GM12878 (cell line): ENCODE data around the gene MOK. TPM values are rescaled to one million over a fixed set of nuclear protein-coding genes. Genes with fewer than 3 reads are reported as not detected.

Experiments used
- ATAC-seq: fragments of 200-7000 bp; cut with Tn5 transposase; 3 replicates; pipeline ENCODE4 v1.9.1; 2020; ENCODE audit warnings: mild to moderate bottlenecking, moderate library complexity
- BruUV-seq: library from RNA; stranded (reverse); fragments of 400-500 nt; replicated peaks from 2 replicates; lab custom pipeline; 2021; lab: Mats Ljungman, UMichigan
- CTCF ChIA-PET: fragments of 300-600 bp; sonication (Branson Sonifier 250); formaldehyde crosslinking; extraction: SDS; loops from one replicate; lab custom pipeline; 2021; ENCODE audit warnings: inconsistent platforms; lab: Yijun Ruan, JAX
- POLR2A ChIA-PET: fragments of 350-600 bp; formaldehyde crosslinking; extraction: SDS; loops from one replicate; lab custom pipeline; 2021; ENCODE audit warnings: inconsistent platforms; lab: Charles Lee
- RAD21 ChIA-PET: fragments of 300-600 bp; sonication (Branson Sonifier 250); formaldehyde crosslinking; loops from one replicate; lab custom pipeline; 2023; ENCODE audit warnings: antibody characterized with exemption; ENCODE audit not compliant: unreplicated experiment; lab: Charles Lee
- SMC1A ChIA-PET: fragments of 300-600 bp; sonication (Branson Sonifier 250); formaldehyde crosslinking; loops from one replicate; lab custom pipeline; 2023; ENCODE audit not compliant: unreplicated experiment, uncharacterized antibody; lab: Charles Lee
- DNase-seq: peaks from one replicate; pipeline ENCODE4 v3.0.0-alpha.2; 2011; ENCODE audit warnings: low read depth, low spot score
- FAIRE-seq: peaks from 3 replicates; lab custom pipeline; 2011; peaks lifted over from hg19 to GRCh38; lab: Jason Lieb, UNC
- H2AFZ ChIP-seq: 2 replicates; pipeline ENCODE4 v1.6.0; 2011; ENCODE audit warnings: low read depth, low read length, control low read depth; ENCODE audit not compliant: control insufficient read depth
- H3K27ac ChIP-seq: 2 replicates; pipeline ENCODE4 v1.5.1; 2011; ENCODE audit warnings: control low read depth; ENCODE audit not compliant: control insufficient read depth, insufficient read depth
- H3K27me3 ChIP-seq, 2 experiments: replicated peaks in 1 of 2; 2 replicates each; pipeline versions ENCODE4 v1.6.0 to v1.6.1; 2011; ENCODE audit warnings: low read length in 1 of 2; ENCODE audit not compliant: control insufficient read depth in 2 of 2, insufficient read depth in 2 of 2
- H3K36me3 ChIP-seq, 2 experiments: 2 replicates each; pipeline ENCODE4 v1.5.1; 2011; ENCODE audit warnings: low read length in 1 of 2; ENCODE audit not compliant: control insufficient read depth in 2 of 2, insufficient read depth in 2 of 2
- H3K4me1 ChIP-seq: 2 replicates; pipeline ENCODE4 v1.6.1; 2011; ENCODE audit warnings: mild to moderate bottlenecking, low read length, moderate library complexity, mixed read lengths; ENCODE audit not compliant: control insufficient read depth, insufficient read depth
- H3K4me2 ChIP-seq: 2 replicates; pipeline ENCODE4 v1.6.0; 2011; ENCODE audit warnings: control low read depth; ENCODE audit not compliant: control insufficient read depth, insufficient read depth
- H3K4me3 ChIP-seq: fragments of 200-600 bp; sonication (generic); 2 replicates; pipeline ENCODE4 v1.5.1; 2016
- H3K79me2 ChIP-seq: 2 replicates; pipeline ENCODE4 v1.6.0; 2011; ENCODE audit warnings: low read length; ENCODE audit not compliant: control insufficient read depth, insufficient read depth
- H3K9ac ChIP-seq: 2 replicates; pipeline ENCODE4 v1.8.0; 2011; ENCODE audit warnings: low read length, control low read depth, mixed read lengths; ENCODE audit not compliant: control insufficient read depth, insufficient read depth
- H3K9me3 ChIP-seq: replicated peaks from 3 replicates; pipeline ENCODE4 v1.5.1; 2011; ENCODE audit warnings: mild to moderate bottlenecking, low read length; ENCODE audit not compliant: control insufficient read depth, insufficient read depth
- H4K20me1 ChIP-seq: 2 replicates; pipeline ENCODE4 v1.6.0; 2011; ENCODE audit not compliant: control insufficient read depth, insufficient read depth
- ATF7 ChIP-seq: fragments of 450-650 bp; IDR thresholded peaks from 2 replicates; pipeline ENCODE4 v1.6.1; 2016; ENCODE audit warnings: low read depth, mild to moderate bottlenecking
- BHLHE40 ChIP-seq, 2 experiments: fragments of 450-650 bp in 1 of 2; IDR thresholded peaks; 2 replicates each; pipeline ENCODE4 v1.6.1; 2011 to 2017; ENCODE audit warnings: low read depth in 2 of 2, borderline replicate concordance in 1 of 2, improper control_type of control experiment in 1 of 2, low read length in 1 of 2, mild to moderate bottlenecking in 1 of 2
- BRCA1 ChIP-seq: IDR thresholded peaks from 2 replicates; pipeline ENCODE4 v1.6.1; 2011; ENCODE audit warnings: low read depth, low read length, improper control_type of control experiment
- KLF5 ChIP-seq: fragments of 450-650 bp; IDR thresholded peaks from 2 replicates; pipeline ENCODE4 v1.6.1; 2014; ENCODE audit warnings: mild to moderate bottlenecking; ENCODE audit not compliant: partially characterized antibody
- MXI1 ChIP-seq: fragments of 150-350 bp; IDR thresholded peaks from 2 replicates; pipeline ENCODE4 v1.6.1; 2011; ENCODE audit warnings: low read depth, mild to moderate bottlenecking, inconsistent platforms, low read length, improper control_type of control experiment
- MYB ChIP-seq: fragments of 150-350 bp; IDR thresholded peaks from 2 replicates; pipeline ENCODE4 v1.6.1; 2014; ENCODE audit warnings: mild to moderate bottlenecking, low read depth, low read length, borderline replicate concordance
- NFXL1 ChIP-seq: fragments of 450-650 bp; IDR thresholded peaks from 2 replicates; pipeline ENCODE4 v1.6.1; 2017; ENCODE audit warnings: antibody characterized with exemption, mild to moderate bottlenecking, borderline replicate concordance
- POLR2AphosphoS5 ChIP-seq: IDR thresholded peaks from 2 replicates; pipeline ENCODE4 v1.6.1; 2011; ENCODE audit warnings: mild to moderate bottlenecking, low read length, inconsistent platforms
- RUNX3 ChIP-seq: IDR thresholded peaks from 2 replicates; pipeline ENCODE4 v1.6.1; 2012; ENCODE audit warnings: low read length, inconsistent platforms
- SIN3A ChIP-seq: IDR thresholded peaks from 2 replicates; pipeline ENCODE4 v1.6.1; 2012; ENCODE audit warnings: low read depth, low read length, improper control_type of control experiment
- SMAD5 ChIP-seq: IDR thresholded peaks from 2 replicates; pipeline ENCODE4 v1.6.1; 2016; ENCODE audit warnings: antibody characterized with exemption, low read depth
- SREBF1 ChIP-seq: IDR thresholded peaks from 2 replicates; pipeline ENCODE4 v1.6.1; 2012; ENCODE audit warnings: mild to moderate bottlenecking, low read length
- SUPT20H ChIP-seq: IDR thresholded peaks from 2 replicates; pipeline ENCODE4 v1.6.1; 2011; ENCODE audit warnings: low read depth, mild to moderate bottlenecking, low read length, moderate library complexity, borderline replicate concordance; ENCODE audit not compliant: control insufficient read depth
- ZNF217 ChIP-seq: fragments of 450-650 bp; IDR thresholded peaks from 2 replicates; pipeline ENCODE4 v1.6.1; 2017; ENCODE audit warnings: antibody characterized with exemption, mild to moderate bottlenecking
- ZNF622 ChIP-seq: fragments of 450-650 bp; IDR thresholded peaks from 2 replicates; pipeline ENCODE4 v1.6.1; 2017; ENCODE audit warnings: mild to moderate bottlenecking, inconsistent platforms
- WGBS: methylation state at CpG from one replicate; pipeline ENCODE4 v1.1.6; 2016; ENCODE audit warnings: low lambda C conversion rate; ENCODE audit not compliant: insufficient replicate concordance, insufficient coverage; ENCODE audit errors: missing lambda C conversion rate; 5-methylcytosine and 5-hydroxymethylcytosine counted together
- in situ Hi-C: fragments of 300-500 bp; cut with MboI; formaldehyde crosslinking; loops from 9 replicates; pipeline ENCODE4 v1.14.3; 2018; ENCODE audit warnings: mixed read lengths
- intact Hi-C: fragments of 100-400 bp; cut with micrococcal nuclease; formaldehyde crosslinking; loops from one replicate; pipeline ENCODE4 v1.14.2; 2022; ENCODE audit not compliant: unreplicated experiment
- polyA plus RNA-seq, 11 experiments: library from polyadenylated mRNA; depleted of rRNA in 4 of 11; unstranded in 6 of 11; stranded (reverse) in 5 of 11; fragments of >200 nt; fragmentation: Nextera tagmentation in 4 of 11; fragmentation: Illumina TruSeq in 1 of 11; extraction: Ambion mirVana in 4 of 11; extraction: Trizol in 1 of 11; gene quantifications; 1 replicate in 1 of 11; 2 replicates in 10 of 11; pipeline versions ENCODE4 v1.2.1 to v1.2.3, GENCODE V29; 2011 to 2016; ENCODE audit warnings: inconsistent platforms in 2 of 11, missing spikeins in 2 of 11, low read depth in 1 of 11
- total RNA-seq, 4 experiments: library from RNA; depleted of rRNA in 3 of 4; stranded (reverse); fragments of >200 nt in 3 of 4; fragmentation: Illumina TruSeq in 1 of 4; extraction: Trizol in 1 of 4; gene quantifications; 2 replicates each; pipeline versions ENCODE4 v1.2.1 to v1.2.3, GENCODE V29; 2013 to 2021
- TF ChIP-seq, protein P1 (sequence below): IDR thresholded peaks from 2 replicates; pipeline ENCODE4 v1.6.1; 2011; ENCODE audit warnings: low read depth, mild to moderate bottlenecking, low read length, moderate library complexity, borderline replicate concordance; ENCODE audit errors: extremely low read depth
- TF ChIP-seq, protein P2 (sequence below): fragments of 150-350 bp; IDR thresholded peaks from 2 replicates; pipeline ENCODE4 v1.6.1; 2014; ENCODE audit warnings: mild to moderate bottlenecking, low read depth, low read length
- TF ChIP-seq, protein P3 (sequence below): fragments of 450-650 bp; IDR thresholded peaks from 2 replicates; pipeline ENCODE4 v1.6.1; 2016; ENCODE audit warnings: mild to moderate bottlenecking
- TF ChIP-seq, protein P4 (sequence below): IDR thresholded peaks from 2 replicates; pipeline ENCODE4 v1.6.1; 2012; ENCODE audit warnings: low read depth, low read length, improper control_type of control experiment
- TF ChIP-seq, protein P5 (sequence below): IDR thresholded peaks from 2 replicates; pipeline ENCODE4 v1.6.1; 2011; ENCODE audit warnings: borderline replicate concordance, low read depth, mild to moderate bottlenecking, moderate library complexity, low read length; ENCODE audit not compliant: insufficient read depth, poor library complexity, severe bottlenecking

MOK gene
- total and polyA plus RNA-seq, 10 of the 15 experiments (the other 5 are each of a cell fraction or from before 2014, with no cell fraction given), result 0.10 to 3.0 (median 1.4) TPM

DNA sequence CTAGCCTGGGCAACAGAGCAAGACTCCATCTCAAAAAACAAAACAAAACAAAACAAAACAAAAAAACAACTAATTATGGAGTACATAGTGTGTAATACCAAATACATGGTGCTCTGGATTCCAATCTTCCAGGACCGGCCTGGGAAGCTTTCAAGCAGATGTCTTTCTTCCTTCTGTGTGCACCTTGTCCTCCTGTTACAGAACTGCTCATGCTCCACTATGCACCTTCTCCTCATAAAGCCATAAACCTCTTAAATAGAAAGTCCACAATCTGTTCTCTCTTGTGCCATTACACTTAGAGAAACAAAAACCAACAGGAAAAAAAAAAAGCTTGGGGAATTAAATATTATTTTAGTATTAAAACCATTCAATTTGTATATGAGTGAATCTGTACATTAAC is 12.5 kb downstream of the MOK start:
- WGBS, result 23% methylated on average over 1 of the region's 1 CpG
- CTCF ChIA-PET, result no interaction called here
- Histone ChIP-seq H3K27ac (no peak overlapping the region), H3K4me2 (no peak overlapping the region), H4K20me1 (no peaks in the 10 kb centered on the region), H3K79me2 (no peaks in the 10 kb centered on the region), H2AFZ (no peak overlapping the region), H3K36me3 (no peaks in the 10 kb centered on the region), H3K4me3 (no peak overlapping the region), H3K9ac (no peak overlapping the region), H3K9me3 (no peaks in the 10 kb centered on the region), H3K27me3 (no peaks in the 10 kb centered on the region), H3K4me1 (no peaks in the 10 kb centered on the region)
- TF ChIP-seq SUPT20H (no peak), SIN3A (no peak), POLR2AphosphoS5 (no peak), BRCA1 (no peak), BHLHE40 (IDR thresholded peaks at IDR 0.05; ENCODE audit: borderline replicate concordance in 1 of 2, low read depth in 2 of 2, low read length in 1 of 2) (no peak), NFXL1 (no peak), MXI1 (no peak), MYB (no peak), ATF7 (no peak), ZNF622 (no peak), SMAD5 (no peak), ZNF217 (no peak), KLF5 (no peak), SREBF1 (no peak), RUNX3 (no peak)
- TF ChIP-seq, protein P1, sequence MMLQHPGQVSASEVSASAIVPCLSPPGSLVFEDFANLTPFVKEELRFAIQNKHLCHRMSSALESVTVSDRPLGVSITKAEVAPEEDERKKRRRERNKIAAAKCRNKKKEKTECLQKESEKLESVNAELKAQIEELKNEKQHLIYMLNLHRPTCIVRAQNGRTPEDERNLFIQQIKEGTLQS, result no peak
- TF ChIP-seq, protein P2, sequence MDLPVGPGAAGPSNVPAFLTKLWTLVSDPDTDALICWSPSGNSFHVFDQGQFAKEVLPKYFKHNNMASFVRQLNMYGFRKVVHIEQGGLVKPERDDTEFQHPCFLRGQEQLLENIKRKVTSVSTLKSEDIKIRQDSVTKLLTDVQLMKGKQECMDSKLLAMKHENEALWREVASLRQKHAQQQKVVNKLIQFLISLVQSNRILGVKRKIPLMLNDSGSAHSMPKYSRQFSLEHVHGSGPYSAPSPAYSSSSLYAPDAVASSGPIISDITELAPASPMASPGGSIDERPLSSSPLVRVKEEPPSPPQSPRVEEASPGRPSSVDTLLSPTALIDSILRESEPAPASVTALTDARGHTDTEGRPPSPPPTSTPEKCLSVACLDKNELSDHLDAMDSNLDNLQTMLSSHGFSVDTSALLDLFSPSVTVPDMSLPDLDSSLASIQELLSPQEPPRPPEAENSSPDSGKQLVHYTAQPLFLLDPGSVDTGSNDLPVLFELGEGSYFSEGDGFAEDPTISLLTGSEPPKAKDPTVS, result no peak
- TF ChIP-seq, protein P3, sequence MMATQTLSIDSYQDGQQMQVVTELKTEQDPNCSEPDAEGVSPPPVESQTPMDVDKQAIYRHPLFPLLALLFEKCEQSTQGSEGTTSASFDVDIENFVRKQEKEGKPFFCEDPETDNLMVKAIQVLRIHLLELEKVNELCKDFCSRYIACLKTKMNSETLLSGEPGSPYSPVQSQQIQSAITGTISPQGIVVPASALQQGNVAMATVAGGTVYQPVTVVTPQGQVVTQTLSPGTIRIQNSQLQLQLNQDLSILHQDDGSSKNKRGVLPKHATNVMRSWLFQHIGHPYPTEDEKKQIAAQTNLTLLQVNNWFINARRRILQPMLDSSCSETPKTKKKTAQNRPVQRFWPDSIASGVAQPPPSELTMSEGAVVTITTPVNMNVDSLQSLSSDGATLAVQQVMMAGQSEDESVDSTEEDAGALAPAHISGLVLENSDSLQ, result no peak
- TF ChIP-seq, protein P4, sequence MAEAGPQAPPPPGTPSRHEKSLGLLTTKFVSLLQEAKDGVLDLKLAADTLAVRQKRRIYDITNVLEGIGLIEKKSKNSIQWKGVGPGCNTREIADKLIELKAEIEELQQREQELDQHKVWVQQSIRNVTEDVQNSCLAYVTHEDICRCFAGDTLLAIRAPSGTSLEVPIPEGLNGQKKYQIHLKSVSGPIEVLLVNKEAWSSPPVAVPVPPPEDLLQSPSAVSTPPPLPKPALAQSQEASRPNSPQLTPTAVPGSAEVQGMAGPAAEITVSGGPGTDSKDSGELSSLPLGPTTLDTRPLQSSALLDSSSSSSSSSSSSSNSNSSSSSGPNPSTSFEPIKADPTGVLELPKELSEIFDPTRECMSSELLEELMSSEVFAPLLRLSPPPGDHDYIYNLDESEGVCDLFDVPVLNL, result no peak
- TF ChIP-seq, protein P5, sequence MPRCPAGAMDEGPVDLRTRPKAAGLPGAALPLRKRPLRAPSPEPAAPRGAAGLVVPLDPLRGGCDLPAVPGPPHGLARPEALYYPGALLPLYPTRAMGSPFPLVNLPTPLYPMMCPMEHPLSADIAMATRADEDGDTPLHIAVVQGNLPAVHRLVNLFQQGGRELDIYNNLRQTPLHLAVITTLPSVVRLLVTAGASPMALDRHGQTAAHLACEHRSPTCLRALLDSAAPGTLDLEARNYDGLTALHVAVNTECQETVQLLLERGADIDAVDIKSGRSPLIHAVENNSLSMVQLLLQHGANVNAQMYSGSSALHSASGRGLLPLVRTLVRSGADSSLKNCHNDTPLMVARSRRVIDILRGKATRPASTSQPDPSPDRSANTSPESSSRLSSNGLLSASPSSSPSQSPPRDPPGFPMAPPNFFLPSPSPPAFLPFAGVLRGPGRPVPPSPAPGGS, result no peak
- BruUV-seq, result no TSS peak
- intact Hi-C loops (no loop called here), in situ Hi-C loops (no loop called here)
- SMC1A ChIA-PET, result no interaction called here
- no peak for FAIRE-seq
- no peak for ATAC-seq
- RAD21 ChIA-PET, result no interaction called here
- POLR2A ChIA-PET, result no interaction called here
- no peak for DNase-seq
